ENCODE results near the gene DHRS13.

GRCh38 chr17:28935744-28936460, 33.0 kb upstream of the DHRS13 start:
- TF ChIP-seq CTCF (IDR thresholded peaks at IDR 0.05) (no peak), ZFX (IDR thresholded peaks at IDR 0.05; ENCODE audit: borderline replicate concordance) (no peak)

All from 22Rv1 (cell line).